Measurements from ENCODE around the gene PLEKHA5.

Gene PLEKHA5

GRCh38 chr12:19131025-19131444 lies 1.5 kb downstream of the PLEKHA5 start:
- peak overlapping the region; percentile 79 for H2AFZ ChIP-seq
- no peaks in the 10 kb centered on the region for H3K36me3 ChIP-seq (ENCODE audit: control insufficient read depth, insufficient read depth, low read length)
- peak overlapping the region; percentile 83 for H3K27ac ChIP-seq
- H3K4me3 ChIP-seq (ENCODE audit: low read depth, low read length), result peak overlapping the region; percentile 83
- no peak for TF ChIP-seq CTCF (IDR thresholded peaks at IDR 0.05)
- peak overlapping the region; percentile 94 for H3K4me2 ChIP-seq (ENCODE audit: low read length)
- no peak overlapping the region for H3K9ac ChIP-seq
- H3K9me3 ChIP-seq (ENCODE audit: control insufficient read depth, low read length), result no peaks in the 10 kb centered on the region
- no peaks in the 10 kb centered on the region for H3K79me2 ChIP-seq
- H3K4me1 ChIP-seq, result no peaks in the 10 kb centered on the region
- no peaks in the 10 kb centered on the region for H3K27me3 ChIP-seq (ENCODE audit: control insufficient read depth, insufficient read depth, low read length)

- no peak overlapping the region for H3K9ac ChIP-seq
- peaks cover 2% of the 10 kb centered on the region for H3K4me1 ChIP-seq
- H3K4me2 ChIP-seq (ENCODE audit: low read length), result no peak overlapping the region
- no peaks in the 10 kb centered on the region for H3K27me3 ChIP-seq (ENCODE audit: control insufficient read depth, insufficient read depth, low read length)
- no peak overlapping the region for H3K27ac ChIP-seq
- H3K9me3 ChIP-seq (ENCODE audit: control insufficient read depth, low read length), result no peaks in the 10 kb centered on the region
- TF ChIP-seq CTCF (IDR thresholded peaks at IDR 0.05), result no peak
- no peaks in the 10 kb centered on the region for H3K36me3 ChIP-seq (ENCODE audit: control insufficient read depth, insufficient read depth, low read length)
- H3K4me3 ChIP-seq (ENCODE audit: low read depth, low read length), result no peak overlapping the region
- no peak overlapping the region for H2AFZ ChIP-seq
- H3K79me2 ChIP-seq, result peaks cover 25% of the 10 kb centered on the region
These were observed 9.0 kb downstream of the PLEKHA5 start for GRCh38 chr12:19138551-19138950.

- peaks cover 2% of the 10 kb centered on the region for H3K4me1 ChIP-seq
- H3K9ac ChIP-seq, result no peak overlapping the region
- H3K4me2 ChIP-seq (ENCODE audit: low read length), result no peak overlapping the region
- H3K4me3 ChIP-seq (ENCODE audit: low read depth, low read length), result no peak overlapping the region
- H3K27ac ChIP-seq, result no peak overlapping the region
- TF ChIP-seq CTCF (IDR thresholded peaks at IDR 0.05), result no peak
- no peaks in the 10 kb centered on the region for H3K27me3 ChIP-seq (ENCODE audit: control insufficient read depth, insufficient read depth, low read length)
- H3K79me2 ChIP-seq, result peaks cover 25% of the 10 kb centered on the region
- H3K9me3 ChIP-seq (ENCODE audit: control insufficient read depth, low read length), result no peaks in the 10 kb centered on the region
- no peak overlapping the region for H2AFZ ChIP-seq
- no peaks in the 10 kb centered on the region for H3K36me3 ChIP-seq (ENCODE audit: control insufficient read depth, insufficient read depth, low read length)
These were observed 9.4 kb downstream of the PLEKHA5 start for GRCh38 chr12:19138956-19139355.

GRCh38 chr12:19139615-19140194 lies 10.2 kb downstream of the PLEKHA5 start:
- no peak for TF ChIP-seq CTCF (IDR thresholded peaks at IDR 0.05)

More at GRCh38 chr12:19139615-19140194, 10.2 kb downstream of the PLEKHA5 start:
- Histone ChIP-seq H3K9ac (no peak overlapping the region), H3K9me3 (ENCODE audit: control insufficient read depth, low read length) (no peaks in the 10 kb centered on the region), H3K27me3 (ENCODE audit: control insufficient read depth, insufficient read depth, low read length) (no peaks in the 10 kb centered on the region), H3K4me1 (peaks cover 2% of the 10 kb centered on the region), H3K4me2 (ENCODE audit: low read length) (no peak overlapping the region), H3K4me3 (ENCODE audit: low read depth, low read length) (no peak overlapping the region), H3K36me3 (ENCODE audit: control insufficient read depth, insufficient read depth, low read length) (no peaks in the 10 kb centered on the region), H3K27ac (no peak overlapping the region), H2AFZ (no peak overlapping the region), H3K79me2 (peaks cover 32% of the 10 kb centered on the region)

All from parathyroid adenoma (tissue), 2 donors.